Activated CD8-positive, alpha-beta memory T cell treated with anti-CD3 and anti-CD28 coated beads, Interleukin-2, amount 50 U/mL, for 4 hours (primary cell): ENCODE data around the gene JPT1.
A peak's percentile ranks its signal among the peaks of the same experiment; 100 is the strongest.

ENCODE experiments used
- DNase-seq: peaks from one replicate; pipeline ENCODE4 v3.0.0-alpha.2; 2020

JPT1 gene

DNA sequence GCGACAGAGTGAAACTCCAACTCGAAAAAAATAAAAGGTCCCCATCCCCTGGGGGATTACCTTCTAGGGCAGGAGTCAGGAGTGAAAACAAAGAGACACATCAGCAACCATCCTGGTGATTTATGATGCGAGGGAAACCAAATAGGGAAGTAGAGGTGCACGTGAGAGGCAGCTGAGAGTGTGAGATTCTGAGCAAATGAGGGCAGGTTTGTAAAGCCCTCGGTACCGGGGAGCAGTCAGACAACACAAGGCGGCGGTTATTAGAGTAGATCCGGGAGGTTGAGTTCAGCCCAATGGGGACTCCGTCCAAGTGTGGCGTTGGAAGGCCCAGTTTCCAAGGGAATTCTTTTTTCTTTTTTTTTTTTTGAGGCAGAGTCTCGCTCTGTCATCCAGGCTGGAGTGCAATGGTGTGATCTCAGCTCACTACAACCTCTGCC lies 51.9 kb downstream of the JPT1 start:
- DNase-seq = no peak

DNA sequence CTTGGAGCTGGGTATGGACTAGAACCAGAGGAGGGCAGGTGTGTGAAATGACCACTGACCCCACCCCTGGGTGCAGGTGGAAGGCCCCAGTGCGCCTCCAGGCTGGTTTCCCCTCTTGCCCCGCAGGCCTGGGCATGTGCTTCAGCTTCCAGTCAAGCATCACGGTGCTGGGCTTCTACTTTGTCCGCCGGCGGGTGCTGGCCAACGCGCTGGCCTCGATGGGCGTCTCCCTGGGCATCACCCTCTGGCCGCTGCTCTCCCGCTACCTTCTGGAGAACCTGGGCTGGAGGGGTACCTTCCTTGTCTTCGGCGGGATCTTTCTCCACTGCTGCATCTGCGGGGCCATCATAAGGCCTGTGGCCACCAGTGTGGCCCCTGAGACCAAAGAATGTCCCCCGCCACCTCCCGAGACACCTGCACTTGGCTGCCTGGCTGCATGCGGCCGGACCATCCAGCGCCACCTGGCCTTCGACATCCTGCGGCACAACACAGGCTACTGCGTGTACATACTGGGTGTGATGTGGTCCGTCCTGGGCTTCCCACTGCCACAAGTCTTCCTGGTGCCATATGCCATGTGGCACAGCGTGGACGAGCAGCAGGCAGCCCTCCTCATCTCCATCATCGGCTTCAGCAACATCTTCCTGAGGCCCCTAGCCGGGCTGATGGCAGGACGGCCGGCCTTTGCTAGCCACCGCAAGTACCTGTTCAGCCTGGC lies 54.3 kb downstream of the JPT1 start:
- no peak for DNase-seq

DNA sequence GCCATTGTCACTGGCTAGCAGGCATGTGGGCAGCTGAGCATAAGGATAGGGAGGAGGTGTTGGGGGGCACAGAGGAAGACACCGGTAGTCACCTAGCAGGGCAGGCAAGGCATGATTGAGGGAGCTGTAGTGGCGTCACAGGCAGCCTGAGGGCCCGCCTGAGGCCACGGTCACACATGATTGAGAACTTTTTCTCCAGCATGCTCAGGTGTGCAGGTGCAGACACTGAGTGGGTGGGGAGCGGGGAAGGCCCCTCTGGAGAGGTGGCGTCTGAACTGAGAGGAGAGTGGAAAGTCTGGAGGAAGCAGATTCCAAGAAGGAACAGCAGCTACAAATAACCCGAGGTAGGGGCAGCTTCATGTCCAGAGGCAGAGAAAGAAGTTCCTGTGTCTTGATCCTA lies 55.5 kb downstream of the JPT1 start:
- no peak for DNase-seq

DNA sequence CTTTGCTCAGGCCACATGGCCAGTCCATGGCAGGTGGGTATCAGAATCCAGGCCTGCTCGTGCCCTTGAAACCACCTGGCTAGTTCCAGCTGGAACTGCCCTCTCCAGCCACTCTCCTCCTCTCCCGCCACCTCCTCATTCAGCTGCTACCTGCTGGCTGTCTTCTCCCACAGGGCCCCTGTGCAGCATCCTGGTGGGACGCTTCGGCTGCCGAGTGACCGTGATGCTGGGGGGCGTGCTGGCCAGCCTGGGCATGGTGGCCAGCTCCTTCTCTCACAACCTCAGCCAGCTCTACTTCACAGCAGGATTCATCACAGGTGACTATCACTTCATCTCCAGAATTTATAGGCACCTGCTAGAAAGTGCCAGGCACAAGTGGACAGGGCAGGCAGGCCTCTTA lies 56.4 kb downstream of the JPT1 start:
- no peak for DNase-seq

DNA sequence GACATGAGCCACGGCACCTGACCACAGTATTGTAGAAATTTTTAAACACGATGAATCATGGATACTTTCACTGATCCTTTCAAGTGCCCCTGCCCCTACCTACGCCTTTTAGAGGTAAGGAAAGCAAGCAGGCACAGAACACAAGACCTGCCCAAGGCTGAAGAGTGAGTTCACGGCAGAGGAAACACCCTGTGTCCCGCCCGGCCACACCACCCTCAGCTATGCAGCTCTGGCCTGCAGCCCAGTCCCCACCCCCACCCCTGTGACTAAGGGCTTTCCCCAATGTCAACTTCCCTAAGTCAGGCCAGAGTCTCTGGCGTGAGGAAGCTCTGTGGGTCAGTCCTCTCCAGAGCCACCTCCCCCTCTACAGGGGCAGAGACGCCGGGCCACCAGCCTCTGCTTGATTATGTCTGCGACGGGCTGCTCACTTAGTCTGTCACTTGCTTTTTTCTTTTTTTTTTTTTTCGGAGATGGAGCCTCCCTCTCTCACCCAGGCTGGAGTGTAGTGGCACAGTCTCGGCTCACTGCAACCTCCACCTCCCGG lies 58.2 kb downstream of the JPT1 start:
- DNase-seq = no peak

DNA sequence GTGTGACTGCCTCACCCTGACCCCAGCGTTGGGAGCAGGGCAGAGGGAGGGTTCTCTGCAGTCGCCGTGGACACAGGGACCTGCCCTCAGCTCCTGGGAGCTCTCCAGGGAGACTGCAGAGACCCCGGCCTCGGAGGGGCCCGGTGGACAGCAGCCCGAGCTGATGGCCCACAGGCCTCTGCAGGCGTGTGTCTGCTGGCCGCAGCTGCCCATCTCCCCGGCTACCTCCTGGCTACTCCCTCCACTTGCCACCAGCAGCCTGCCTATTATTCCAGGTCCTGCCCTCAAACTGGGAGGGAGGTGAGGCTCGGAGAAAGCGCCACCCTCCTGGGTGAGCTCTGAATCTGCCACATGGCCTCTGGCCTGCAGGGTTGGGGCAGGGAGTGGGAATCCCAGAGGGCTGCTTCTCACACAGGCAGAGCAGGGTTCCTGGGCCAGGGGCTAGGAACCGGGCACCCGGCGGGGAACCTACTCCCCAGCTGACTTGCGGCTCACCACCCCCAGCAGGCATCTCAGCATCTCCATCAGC lies 59.4 kb downstream of the JPT1 start:
- DNase-seq = no peak

DNA sequence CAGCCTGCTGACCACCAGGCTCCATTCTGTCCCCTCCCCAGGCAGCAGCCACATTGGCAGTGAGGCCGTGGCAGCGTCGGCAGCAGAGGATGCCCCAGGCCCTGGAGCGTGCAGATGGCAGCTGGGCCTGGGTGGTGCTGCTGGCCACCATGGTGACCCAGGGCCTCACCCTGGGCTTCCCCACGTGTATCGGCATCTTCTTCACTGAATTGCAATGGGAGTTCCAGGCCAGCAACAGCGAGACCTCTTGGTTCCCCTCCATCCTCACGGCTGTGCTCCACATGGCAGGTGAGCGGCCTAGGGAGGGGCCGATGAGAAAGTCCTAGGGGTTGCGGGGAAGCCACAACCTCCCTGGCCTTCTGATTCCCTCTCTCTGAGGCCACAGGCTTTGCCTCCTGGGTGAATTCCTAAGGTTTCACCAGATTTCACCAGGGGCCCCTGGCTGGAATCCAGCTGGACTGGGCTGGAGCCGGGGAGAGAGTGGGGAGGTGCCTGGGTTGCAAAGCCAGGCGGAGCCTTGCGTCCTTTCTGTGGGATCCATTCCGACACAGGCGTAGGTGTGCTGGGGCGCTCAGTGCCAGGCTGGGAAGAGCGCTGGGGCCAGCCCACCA lies 60.7 kb downstream of the JPT1 start:
- DNase-seq = no peak

DNA sequence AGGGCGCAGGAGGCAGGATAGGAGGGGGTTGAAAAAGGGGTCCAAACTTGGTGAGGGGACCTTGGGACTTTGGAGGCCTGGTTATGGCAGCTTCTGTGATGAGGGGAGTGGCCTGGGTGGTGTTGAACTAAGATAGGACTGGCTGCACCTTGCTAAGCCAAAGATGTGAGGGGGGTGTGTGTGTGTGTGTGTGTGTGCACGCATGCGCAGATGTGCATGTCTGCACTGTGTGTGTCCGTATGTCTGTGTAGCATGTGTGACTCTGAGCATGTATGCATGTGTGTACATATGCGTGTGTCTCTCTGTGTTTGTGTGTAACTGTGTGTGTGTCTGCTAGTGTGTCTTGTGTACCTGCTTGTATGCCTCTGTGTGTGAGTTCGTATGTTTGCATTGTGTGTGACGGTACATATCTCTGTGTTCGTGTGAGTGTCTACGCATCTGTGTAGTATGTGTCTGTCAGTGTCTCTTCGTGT lies 62.4 kb downstream of the JPT1 start:
- no peak for DNase-seq

DNA sequence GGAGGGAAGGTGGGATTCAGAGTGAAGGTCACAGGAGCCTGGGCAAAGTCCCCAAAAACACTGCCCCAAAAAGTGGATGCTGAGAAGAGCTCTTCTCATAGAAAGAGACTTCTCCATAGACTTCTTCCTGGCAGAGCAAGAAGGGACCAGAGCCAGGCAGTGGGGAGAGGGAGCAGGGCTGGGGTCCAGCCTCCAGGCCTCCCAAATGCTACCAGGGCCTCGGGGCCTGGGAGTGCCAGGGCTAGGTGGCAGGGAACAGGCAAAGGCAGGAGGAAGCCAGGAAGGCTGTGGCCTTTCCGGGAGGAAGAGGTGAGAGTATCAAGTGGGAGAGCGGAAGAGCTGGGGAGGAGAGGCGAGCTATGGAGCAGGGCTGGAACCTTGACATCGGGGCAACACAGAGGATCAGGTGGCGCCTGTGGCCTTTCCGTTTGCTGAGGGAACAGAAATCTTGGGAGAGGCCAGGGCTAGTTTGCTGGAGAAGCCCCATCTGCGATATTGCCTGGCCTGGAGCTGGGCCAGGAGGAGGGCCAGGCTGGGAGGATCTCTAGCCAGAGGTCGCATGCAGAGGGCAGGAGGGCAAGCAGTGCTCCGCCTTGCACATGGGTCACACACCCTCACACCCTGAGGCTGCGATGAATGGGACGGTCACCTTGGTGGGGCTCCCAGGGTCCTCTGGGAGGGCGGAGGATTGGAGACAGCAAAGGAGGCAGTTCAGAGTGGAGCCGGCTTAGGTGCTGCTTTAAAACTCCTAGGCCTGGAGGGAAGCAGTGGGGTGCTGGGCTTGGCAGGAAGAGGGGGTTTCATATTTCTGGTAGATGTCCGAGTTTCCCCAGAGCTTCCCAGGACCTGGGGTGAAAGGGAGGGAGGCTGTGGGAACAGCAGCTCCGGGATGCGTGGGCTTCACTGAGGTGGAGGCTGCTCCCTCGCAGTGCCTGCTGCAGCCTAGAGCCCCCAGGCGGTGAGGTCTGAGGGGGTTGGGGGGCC lies 63.1 kb downstream of the JPT1 start:
- no peak for DNase-seq

DNA sequence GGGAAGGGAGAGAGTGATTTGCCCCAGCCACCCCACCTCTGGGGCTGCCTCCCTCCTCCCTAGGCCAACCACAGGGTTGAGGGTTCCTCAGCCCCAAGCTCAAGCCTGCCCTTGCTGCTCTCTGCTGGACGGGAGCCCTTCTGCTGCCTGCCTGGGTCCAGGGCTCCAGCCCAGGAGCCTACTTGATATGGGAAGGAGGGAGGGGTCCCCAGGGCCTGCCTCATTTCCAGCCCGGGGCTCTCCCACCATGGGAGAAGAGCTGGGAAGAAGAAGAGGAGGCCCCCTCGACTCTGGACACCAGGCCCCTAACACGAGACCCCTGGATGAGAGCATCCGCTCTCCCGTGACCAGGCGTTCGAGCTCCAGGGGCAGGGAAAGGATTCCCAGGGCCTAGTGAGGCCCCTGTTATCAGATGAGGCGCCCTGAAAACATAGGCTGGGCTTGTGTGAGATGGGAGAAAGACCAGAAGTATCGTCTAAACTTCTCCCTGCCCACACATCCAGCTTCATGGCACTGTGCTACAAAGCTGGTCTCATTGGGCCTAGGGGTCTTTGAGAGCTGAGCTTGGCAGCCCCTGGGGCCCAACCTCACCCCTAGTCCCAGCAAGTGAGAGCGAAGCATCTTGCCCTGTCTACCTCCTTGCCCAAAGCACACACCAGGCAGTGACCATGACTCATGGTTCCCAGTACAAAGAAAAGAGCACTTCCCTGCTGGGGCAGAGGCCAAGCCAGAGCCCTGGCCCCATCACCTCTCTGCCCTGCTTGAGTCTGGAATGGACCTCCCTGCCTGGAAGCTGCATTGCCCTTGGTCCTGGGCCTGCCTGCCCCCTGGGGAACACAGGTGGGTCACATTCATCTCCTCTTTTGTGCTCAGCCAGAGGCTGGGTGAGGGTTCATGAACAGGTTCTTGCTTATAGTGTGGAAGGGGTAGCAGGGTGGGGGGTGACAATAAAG lies 65.6 kb downstream of the JPT1 start:
- DNase-seq = no peak

DNA sequence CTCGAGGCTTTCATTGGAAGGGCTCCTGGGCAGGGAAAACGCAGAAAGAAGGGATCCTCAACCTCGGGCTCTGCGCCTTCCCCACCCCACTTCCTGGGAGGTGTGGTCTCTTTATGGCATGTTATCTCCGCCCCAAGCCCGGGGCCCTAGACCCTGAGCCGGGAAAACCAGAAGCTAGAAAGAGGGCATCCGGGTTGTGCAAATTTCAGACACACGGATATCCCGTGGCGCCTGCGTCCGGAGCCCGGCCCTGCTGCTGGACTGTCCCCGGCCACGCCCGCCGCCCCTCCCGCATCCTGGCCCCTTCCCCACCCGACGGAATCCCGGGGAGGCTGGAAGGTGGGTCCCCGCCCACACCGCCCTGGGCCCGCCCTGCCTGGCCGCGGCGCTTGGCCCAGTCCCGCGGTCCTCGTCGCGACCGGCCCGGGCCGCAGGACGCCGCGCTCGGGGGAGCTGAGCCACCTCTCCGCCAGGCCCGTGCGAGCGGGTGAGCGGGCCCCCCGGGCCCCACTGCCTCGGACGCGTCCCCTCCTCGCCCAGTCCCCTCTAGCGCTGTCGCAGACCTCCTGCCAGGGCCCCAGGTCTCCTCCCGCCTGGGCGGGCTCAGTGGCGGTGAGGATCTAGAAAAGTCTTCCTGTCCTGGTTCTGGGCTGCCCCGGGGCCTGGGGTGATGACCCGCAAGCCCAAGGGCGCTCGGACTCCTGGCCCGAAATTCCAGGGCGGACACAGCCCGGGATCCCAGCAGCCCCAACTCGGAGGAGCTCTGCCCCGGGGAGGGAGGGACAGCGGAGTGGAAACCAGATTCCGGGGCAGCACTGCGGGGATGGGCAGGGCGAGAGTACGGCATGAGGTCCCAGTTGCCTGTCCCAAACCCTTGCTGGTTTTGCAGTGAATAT lies 66.5 kb downstream of the JPT1 start, which contains the start of gene SLC16A5:
SLC16A5 (plus strand) TSS at position 397 of the 896 bp plus-strand sequence. CDS start 5,683 bp downstream, outside the sequence.
- peak; percentile 41 for DNase-seq

DNA sequence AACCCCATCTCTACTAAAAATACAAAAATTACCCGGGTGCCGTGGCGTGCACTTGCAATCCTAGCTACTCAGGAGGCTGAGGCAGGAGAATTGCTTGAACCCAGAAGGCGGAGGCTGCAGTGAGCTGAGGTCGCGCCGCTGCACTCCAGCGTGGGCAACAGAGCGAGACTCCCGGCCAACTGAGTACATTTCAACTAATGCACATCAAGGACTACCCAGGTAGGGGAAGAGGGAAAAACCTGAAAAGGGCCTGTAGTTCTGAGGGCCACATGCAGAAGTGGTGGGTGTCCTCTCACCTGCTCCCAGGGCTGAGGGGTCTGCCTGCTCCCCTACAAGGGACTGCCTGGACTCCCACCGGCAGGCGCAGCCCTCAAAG lies 67.1 kb downstream of the JPT1 start:
- DNase-seq = no peak

DNA sequence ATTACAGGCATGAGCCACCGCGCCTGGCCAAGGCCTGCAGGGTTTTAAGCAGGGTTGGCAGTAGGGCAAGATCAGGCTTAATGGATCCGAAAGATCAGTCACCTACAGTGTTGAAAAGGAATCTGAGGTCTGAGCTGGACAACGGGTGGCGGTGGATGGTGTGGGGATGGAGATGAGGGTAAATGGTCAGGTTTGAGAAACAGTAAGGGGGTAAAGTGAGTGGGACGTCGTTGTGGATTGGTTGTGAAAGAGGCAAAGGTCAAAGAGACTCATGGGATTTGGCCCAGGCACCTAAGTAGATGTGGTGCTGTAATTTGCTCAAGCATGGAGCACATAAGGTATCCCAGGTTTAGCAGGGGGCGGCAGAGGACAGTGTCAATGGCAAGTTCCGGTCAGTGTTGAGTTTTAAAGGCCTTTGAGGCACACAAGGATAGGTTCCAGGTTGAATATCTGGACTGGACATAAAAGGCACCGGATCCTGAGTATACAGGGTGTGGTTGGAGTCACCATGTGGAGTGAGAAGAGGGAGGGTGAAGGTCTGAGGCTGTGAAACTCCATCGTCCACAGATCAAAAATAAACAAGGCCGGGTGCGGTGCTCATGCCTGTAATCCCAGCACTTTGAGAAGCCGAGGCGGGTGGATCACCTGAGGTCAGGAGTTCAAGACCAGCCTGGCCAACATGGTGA lies 67.7 kb downstream of the JPT1 start:
- no peak for DNase-seq
